ENCODE results near the gene LGALS14. TPM values are rescaled to one million over a fixed set of nuclear protein-coding genes. Genes with fewer than 3 reads are reported as not detected.

Gene LGALS14
- total RNA-seq, 3 donors from 2014 or later, result not detected

- no peak overlapping the region for H3K27ac ChIP-seq
- TF ChIP-seq POLR2A (IDR thresholded peaks at IDR 0.05) (no peak), POLR2AphosphoS5 (IDR thresholded peaks at IDR 0.05) (no peak)
- TF ChIP-seq, protein P1, sequence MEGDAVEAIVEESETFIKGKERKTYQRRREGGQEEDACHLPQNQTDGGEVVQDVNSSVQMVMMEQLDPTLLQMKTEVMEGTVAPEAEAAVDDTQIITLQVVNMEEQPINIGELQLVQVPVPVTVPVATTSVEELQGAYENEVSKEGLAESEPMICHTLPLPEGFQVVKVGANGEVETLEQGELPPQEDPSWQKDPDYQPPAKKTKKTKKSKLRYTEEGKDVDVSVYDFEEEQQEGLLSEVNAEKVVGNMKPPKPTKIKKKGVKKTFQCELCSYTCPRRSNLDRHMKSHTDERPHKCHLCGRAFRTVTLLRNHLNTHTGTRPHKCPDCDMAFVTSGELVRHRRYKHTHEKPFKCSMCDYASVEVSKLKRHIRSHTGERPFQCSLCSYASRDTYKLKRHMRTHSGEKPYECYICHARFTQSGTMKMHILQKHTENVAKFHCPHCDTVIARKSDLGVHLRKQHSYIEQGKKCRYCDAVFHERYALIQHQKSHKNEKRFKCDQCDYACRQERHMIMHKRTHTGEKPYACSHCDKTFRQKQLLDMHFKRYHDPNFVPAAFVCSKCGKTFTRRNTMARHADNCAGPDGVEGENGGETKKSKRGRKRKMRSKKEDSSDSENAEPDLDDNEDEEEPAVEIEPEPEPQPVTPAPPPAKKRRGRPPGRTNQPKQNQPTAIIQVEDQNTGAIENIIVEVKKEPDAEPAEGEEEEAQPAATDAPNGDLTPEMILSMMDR (IDR thresholded peaks at IDR 0.05), result no peak
- no peaks in the 10 kb centered on the region for H3K36me3 ChIP-seq
- no peaks in the 10 kb centered on the region for H3K9me3 ChIP-seq
- no peak for DNase-seq (ENCODE audit: low spot score in 2 of 2)
- H3K4me1 ChIP-seq, result no peaks in the 10 kb centered on the region
- peaks cover 0 to 5% of the 10 kb centered on the region in 2 donors for H3K27me3 ChIP-seq
- H3K4me3 ChIP-seq, result no peak overlapping the region
- intact Hi-C loops (cut with DNase I; ENCODE audit: low total_unique reads), result no loop called here
These were observed 42.7 kb downstream of the LGALS14 start for GRCh38 chr19:39746836-39747529.

GRCh38 chr19:39749981-39750380 is 45.7 kb downstream of the LGALS14 start:
- no peaks in the 10 kb centered on the region for H3K36me3 ChIP-seq
- intact Hi-C loops (cut with DNase I; ENCODE audit: low total_unique reads), result no loop called here
- H3K27ac ChIP-seq, result no peak overlapping the region
- H3K4me3 ChIP-seq, result no peak overlapping the region
- no peaks in the 10 kb centered on the region for H3K9me3 ChIP-seq
- no peak for DNase-seq (ENCODE audit: low spot score in 2 of 2)
- peaks cover 0 to 5% of the 10 kb centered on the region in 2 donors for H3K27me3 ChIP-seq
- no peaks in the 10 kb centered on the region for H3K4me1 ChIP-seq
- TF ChIP-seq POLR2A (IDR thresholded peaks at IDR 0.05) (no peak), POLR2AphosphoS5 (IDR thresholded peaks at IDR 0.05) (no peak)
- TF ChIP-seq, protein P1 (IDR thresholded peaks at IDR 0.05), result no peak

DNA sequence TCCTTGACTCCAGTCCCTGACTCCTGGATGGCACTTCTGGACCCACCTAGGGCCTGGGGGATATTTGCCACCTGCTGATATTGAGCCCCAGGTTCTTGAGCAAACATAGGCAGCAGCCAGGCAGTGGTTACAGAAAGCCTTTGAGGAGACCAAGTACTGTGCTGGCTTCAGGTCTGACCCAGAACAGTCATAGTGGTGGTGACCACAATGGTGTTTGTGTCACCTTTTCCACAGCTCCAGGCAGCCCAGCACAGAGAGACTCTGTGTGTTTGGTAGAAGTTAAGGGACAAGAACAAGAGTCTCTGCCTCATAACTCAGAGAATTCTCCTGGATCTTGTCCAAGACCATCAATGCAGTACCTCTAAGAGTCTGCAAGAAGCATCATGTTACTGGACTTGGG is 48.1 kb downstream of the LGALS14 start:
- Histone ChIP-seq H3K27ac (no peak overlapping the region), H3K9me3 (no peaks in the 10 kb centered on the region), H3K4me1 (no peaks in the 10 kb centered on the region), H3K36me3 (no peaks in the 10 kb centered on the region), H3K27me3 (peaks cover 0 to 12% of the 10 kb centered on the region in 2 donors), H3K4me3 (no peak overlapping the region)
- TF ChIP-seq POLR2AphosphoS5 (IDR thresholded peaks at IDR 0.05) (no peak), POLR2A (IDR thresholded peaks at IDR 0.05) (no peak)
- TF ChIP-seq, protein P1 (IDR thresholded peaks at IDR 0.05), result no peak
- intact Hi-C loops (cut with DNase I; ENCODE audit: low total_unique reads), result no loop called here
- no peak for DNase-seq (ENCODE audit: low spot score in 2 of 2)

GRCh38 chr19:39752795-39753194 is 48.5 kb downstream of the LGALS14 start:
- intact Hi-C loops (cut with DNase I; ENCODE audit: low total_unique reads), result no loop called here
- H3K27ac ChIP-seq, result no peak overlapping the region
- no peak for TF ChIP-seq POLR2AphosphoS5 (IDR thresholded peaks at IDR 0.05)
- TF ChIP-seq POLR2A (IDR thresholded peaks at IDR 0.05), result no peak
- TF ChIP-seq, protein P1 (IDR thresholded peaks at IDR 0.05), result no peak
- no peak for DNase-seq (ENCODE audit: low spot score in 2 of 2)
- no peaks in the 10 kb centered on the region for H3K4me1 ChIP-seq
- peaks cover 0 to 16% of the 10 kb centered on the region in 2 donors for H3K27me3 ChIP-seq
- no peak overlapping the region for H3K4me3 ChIP-seq
- H3K9me3 ChIP-seq, result no peaks in the 10 kb centered on the region
- no peaks in the 10 kb centered on the region for H3K36me3 ChIP-seq

- TF ChIP-seq POLR2A (IDR thresholded peaks at IDR 0.05) (no peak), POLR2AphosphoS5 (IDR thresholded peaks at IDR 0.05) (no peak)
- TF ChIP-seq, protein P1 (IDR thresholded peaks at IDR 0.05), result no peak
- H3K9me3 ChIP-seq, result no peaks in the 10 kb centered on the region
- intact Hi-C loops (cut with DNase I; ENCODE audit: low total_unique reads), result no loop called here
- no peak overlapping the region for H3K27ac ChIP-seq
- peaks cover 0 to 26% of the 10 kb centered on the region in 2 donors for H3K27me3 ChIP-seq
- no peak for DNase-seq (ENCODE audit: low spot score in 2 of 2)
- H3K4me3 ChIP-seq, result no peak overlapping the region
- no peaks in the 10 kb centered on the region for H3K36me3 ChIP-seq
- no peaks in the 10 kb centered on the region for H3K4me1 ChIP-seq
These were observed 50.3 kb downstream of the LGALS14 start for GRCh38 chr19:39754544-39754943.
